BLaER1 (cell line): ENCODE measurements around the gene FN3KRP.

Experiments
- H3K27ac ChIP-seq: shearing (Covaris generic); formaldehyde crosslinking; 2 replicates; pipeline ENCODE4 v1.8.1; 2022
- H3K27me3 ChIP-seq: shearing (Covaris generic); formaldehyde crosslinking; 2 replicates; pipeline ENCODE4 v1.8.1; 2022
- H3K36me3 ChIP-seq: shearing (Covaris generic); formaldehyde crosslinking; 2 replicates; pipeline ENCODE4 v1.8.1; 2022
- H3K4me1 ChIP-seq: shearing (Covaris generic); formaldehyde crosslinking; 2 replicates; pipeline ENCODE4 v1.8.1; 2022
- H3K4me2 ChIP-seq: shearing (Covaris generic); formaldehyde crosslinking; 2 replicates; pipeline ENCODE4 v1.8.1; 2022
- H3K4me3 ChIP-seq: shearing (Covaris generic); formaldehyde crosslinking; 2 replicates; pipeline ENCODE4 v1.8.1; 2022
- H3K9ac ChIP-seq: shearing (Covaris generic); formaldehyde crosslinking; 2 replicates; pipeline ENCODE4 v1.8.1; 2022
- H3K9me3 ChIP-seq: shearing (Covaris generic); formaldehyde crosslinking; 2 replicates; pipeline ENCODE4 v1.8.1; 2022
- H4K20me1 ChIP-seq: shearing (Covaris generic); formaldehyde crosslinking; 2 replicates; pipeline ENCODE4 v1.8.1; 2022
- Cebpa-rat ChIP-seq: shearing (Covaris generic); IDR thresholded peaks from 2 replicates; pipeline ENCODE4 v1.8.1; 2022

The FN3KRP gene

DNA sequence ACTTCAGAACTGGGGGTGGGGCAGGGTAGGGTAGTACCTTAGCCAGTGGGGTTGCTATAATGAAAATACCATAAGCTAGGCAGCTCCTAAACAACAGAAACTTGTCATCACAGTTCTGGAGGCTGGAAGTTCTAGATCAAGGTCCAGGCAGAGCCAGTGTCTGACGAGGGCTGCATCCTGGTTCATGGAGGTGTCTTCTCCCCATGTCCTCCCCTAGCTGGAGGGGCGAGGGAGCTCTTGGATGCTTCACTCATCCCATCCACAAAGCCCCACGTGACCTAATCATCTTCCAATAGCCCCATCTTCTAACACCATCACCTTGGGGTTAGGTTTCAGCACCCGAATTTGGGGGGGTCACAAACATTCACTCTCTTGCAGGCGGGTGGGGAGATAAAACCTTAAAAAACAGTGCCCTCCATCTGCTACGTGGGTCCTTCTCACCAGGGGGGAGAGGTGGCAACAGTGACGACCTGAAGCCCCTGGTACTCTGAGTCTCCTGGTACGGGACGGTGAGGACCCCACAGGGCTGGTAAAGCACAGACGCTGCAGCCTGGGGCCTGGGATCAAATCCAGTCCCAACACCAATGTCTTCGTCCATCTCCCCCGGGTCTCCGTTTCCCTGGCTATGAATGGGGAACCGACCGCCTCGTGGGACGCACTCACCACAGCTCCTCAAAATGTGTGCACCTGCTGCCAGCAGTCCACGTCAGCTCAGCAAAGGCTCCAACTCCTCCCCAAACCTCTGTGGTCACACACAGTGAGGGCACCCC, 40.8 kb upstream of the FN3KRP start:
- H3K27ac ChIP-seq: no peak overlapping the region
- TF ChIP-seq Cebpa-rat: no peak

DNA sequence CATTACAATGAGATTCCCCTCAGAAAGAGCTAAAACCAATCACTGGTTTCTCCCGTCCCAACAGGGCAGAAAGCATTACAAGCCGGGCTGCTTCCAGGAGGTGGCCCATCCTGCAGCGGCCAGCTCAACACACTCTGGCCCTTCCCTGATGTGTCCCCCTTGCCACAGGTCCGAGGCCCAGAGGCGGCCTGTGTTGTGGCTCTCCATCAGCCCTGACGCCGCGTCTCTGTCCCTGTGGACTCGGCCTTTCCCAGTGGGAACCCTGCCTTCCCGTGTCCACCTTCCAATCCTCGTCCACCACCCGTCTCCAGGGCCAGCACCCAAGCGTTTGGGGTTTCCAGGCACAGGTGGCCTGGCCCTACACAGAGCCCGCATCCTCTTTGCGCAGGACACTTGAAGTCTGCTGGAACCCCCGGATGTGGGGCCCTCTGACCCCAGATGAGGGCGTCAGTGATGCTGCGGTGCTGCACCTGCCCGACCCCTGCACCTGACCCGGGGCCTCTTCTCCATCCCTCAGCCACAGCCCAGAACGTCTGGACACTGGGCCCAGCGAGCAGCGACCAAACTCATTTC, 39.1 kb upstream of the FN3KRP start:
- no peak for TF ChIP-seq Cebpa-rat
- H3K27me3 ChIP-seq: no peaks in the 10 kb centered on the region
- H4K20me1 ChIP-seq: no peaks in the 10 kb centered on the region
- H3K9ac ChIP-seq: no peak overlapping the region
- H3K9me3 ChIP-seq: peaks cover 11% of the 10 kb centered on the region
- H3K4me2 ChIP-seq: no peak overlapping the region
- peaks cover 32% of the 10 kb centered on the region for H3K4me1 ChIP-seq
- H3K36me3 ChIP-seq: 0 out of 2 replicates have a peak, but pooled peaks cover 5% of the 10 kb centered on the region
- no peak overlapping the region for H3K27ac ChIP-seq
- H3K4me3 ChIP-seq: no peak overlapping the region

More for the DNA sequence above, 40.8 kb upstream of the FN3KRP start:
- Histone ChIP-seq H3K4me1 (peaks cover 32% of the 10 kb centered on the region), H3K36me3 (no peaks in the 10 kb centered on the region), H3K9me3 (no peaks in the 10 kb centered on the region), H3K9ac (no peak overlapping the region), H3K4me2 (0 out of 2 replicates have a peak overlapping the region, but pooled peaks have one; percentile 1), H4K20me1 (no peaks in the 10 kb centered on the region), H3K4me3 (no peak overlapping the region), H3K27me3 (no peaks in the 10 kb centered on the region)

DNA sequence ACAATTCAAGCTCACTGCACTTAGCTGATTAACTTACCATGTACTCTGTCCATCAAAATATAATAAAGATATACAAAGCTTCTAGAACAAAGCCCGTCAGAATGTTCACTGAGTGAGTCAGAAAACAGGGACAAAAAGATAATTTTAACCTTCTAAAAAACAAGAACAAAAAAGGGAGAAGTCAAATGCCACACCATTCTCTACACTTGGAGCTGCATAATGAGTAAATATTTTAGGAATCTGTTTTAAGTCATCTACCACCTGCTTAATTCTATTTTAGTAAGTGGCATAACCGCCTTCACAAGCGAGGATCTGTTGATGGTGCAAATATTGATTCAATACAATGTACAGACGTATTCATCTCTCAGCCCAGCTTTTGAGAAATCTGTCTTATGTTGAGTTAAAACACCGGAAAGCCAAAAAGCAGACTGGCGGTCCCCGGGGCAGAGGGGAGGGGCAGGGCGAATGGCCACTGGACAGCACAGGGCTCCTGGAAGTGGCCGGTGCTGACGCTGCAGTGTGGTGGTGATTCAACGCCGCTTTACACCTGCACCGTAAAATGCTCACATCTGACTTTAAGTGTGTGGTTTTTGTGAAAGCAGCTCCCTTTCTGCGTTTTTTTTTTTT, 38.1 kb upstream of the FN3KRP start:
- peaks cover 32% of the 10 kb centered on the region for H3K4me1 ChIP-seq
- H3K4me3 ChIP-seq: no peak overlapping the region
- H3K4me2 ChIP-seq: peak overlapping the region; percentile 52
- no peaks in the 10 kb centered on the region for H4K20me1 ChIP-seq
- H3K36me3 ChIP-seq: 0 out of 2 replicates have a peak, but pooled peaks cover 5% of the 10 kb centered on the region
- TF ChIP-seq Cebpa-rat: no peak
- H3K9me3 ChIP-seq: peaks cover 11% of the 10 kb centered on the region
- H3K9ac ChIP-seq: no peak overlapping the region
- H3K27ac ChIP-seq: no peak overlapping the region
- no peaks in the 10 kb centered on the region for H3K27me3 ChIP-seq

DNA sequence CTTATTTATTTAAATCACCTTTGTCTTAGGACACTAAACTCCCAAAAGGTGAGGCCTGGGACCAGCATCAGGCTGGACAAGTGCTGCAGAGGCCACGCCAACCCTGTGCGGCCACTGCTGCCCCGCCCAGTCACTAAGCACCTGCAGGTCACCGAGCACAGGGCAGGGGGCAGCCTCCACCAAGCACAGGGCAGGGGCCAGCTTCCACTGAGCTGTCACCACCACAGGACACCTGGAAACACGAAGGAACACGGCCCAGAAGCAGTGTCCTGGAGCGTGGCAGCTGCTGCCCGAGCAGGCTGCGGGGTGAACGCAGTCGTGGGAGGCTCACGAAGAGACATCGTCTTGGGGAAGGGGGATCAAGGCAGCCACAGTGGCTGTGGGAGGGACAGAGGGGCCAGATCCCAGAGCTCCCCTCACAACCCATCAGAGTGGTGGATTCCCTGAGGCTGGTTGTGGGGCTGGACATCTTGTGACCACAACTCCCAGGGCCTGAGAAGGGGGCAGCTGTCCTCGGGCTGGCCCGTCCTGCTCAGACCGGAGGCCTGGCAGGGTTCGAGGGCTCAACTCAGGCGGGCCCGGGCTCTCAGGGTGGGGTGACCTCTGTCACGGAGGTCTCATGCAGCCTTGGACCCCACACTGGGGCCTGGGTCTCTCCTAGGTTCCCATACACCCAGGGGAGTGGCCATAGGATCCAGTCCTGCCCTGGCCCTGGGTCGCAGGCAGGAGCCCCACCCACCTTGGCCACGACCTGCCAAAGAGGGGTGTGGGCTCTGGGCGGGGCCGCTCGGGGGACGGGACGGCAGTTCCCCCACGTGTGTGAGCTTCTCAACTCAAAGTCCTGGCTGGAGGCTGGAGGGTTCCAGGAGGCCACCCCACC, 36.7 kb upstream of the FN3KRP start:
- H3K4me3 ChIP-seq: no peak overlapping the region
- H3K4me1 ChIP-seq: peaks cover 32% of the 10 kb centered on the region
- TF ChIP-seq Cebpa-rat: no peak
- no peak overlapping the region for H3K4me2 ChIP-seq
- no peak overlapping the region for H3K27ac ChIP-seq
- H3K36me3 ChIP-seq: peaks cover 11% of the 10 kb centered on the region; the same call in 1 of the 2 replicates
- peaks cover 11% of the 10 kb centered on the region for H3K9me3 ChIP-seq
- H3K9ac ChIP-seq: no peak overlapping the region
- H4K20me1 ChIP-seq: no peaks in the 10 kb centered on the region
- no peaks in the 10 kb centered on the region for H3K27me3 ChIP-seq

DNA sequence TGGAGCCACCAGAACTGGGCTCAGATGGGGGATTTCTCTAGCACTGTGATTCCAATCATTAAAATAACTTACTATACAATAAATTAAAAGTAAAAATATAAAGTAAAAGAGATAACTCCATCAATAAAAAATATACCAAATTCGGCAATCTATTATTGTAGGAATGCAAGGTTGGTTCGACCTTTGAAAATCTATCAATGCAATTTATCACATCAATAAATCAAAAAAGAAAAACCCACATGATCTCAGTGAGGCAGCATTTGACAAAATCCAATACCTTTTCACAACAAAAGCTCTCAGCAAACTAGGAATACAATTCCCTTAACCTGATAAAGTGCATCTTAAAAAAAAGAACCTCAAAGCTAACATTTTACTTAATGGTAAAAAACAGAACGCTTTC, 35.0 kb upstream of the FN3KRP start:
- Histone ChIP-seq H3K4me2 (no peak overlapping the region), H3K4me3 (no peak overlapping the region), H3K9ac (no peak overlapping the region), H3K4me1 (peaks cover 25% of the 10 kb centered on the region), H3K27ac (no peak overlapping the region), H3K9me3 (peaks cover 11% of the 10 kb centered on the region), H4K20me1 (no peaks in the 10 kb centered on the region), H3K27me3 (no peaks in the 10 kb centered on the region), H3K36me3 (peaks cover 11% of the 10 kb centered on the region; the same call in 1 of the 2 replicates)
- TF ChIP-seq Cebpa-rat: no peak

DNA sequence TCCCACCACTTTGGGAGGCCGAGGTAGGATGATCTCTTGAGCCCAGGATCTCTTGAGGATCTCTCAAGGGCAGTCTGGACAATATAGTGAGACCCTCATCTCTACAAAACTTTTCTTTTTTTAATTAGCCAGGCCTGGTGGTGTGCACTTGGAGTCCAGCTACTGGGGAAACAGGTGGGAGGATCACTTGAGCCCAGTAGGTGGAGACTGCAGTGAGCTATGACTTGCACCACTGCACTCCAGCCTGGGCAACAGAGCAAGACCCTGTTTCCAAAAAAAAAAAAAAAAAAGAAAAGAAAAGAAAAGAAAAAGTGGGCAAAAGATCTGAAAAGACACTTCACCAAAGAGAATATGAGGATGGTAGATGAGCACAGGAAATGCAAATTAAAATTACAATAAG, 33.0 kb upstream of the FN3KRP start:
- Histone ChIP-seq H4K20me1 (no peaks in the 10 kb centered on the region), H3K9ac (no peak overlapping the region), H3K27me3 (no peaks in the 10 kb centered on the region), H3K9me3 (peaks cover 11% of the 10 kb centered on the region), H3K4me3 (no peak overlapping the region), H3K4me2 (no peak overlapping the region), H3K27ac (no peak overlapping the region), H3K36me3 (peaks cover 11% of the 10 kb centered on the region; the same call in 1 of the 2 replicates), H3K4me1 (peaks cover 23% of the 10 kb centered on the region)
- no peak for TF ChIP-seq Cebpa-rat

DNA sequence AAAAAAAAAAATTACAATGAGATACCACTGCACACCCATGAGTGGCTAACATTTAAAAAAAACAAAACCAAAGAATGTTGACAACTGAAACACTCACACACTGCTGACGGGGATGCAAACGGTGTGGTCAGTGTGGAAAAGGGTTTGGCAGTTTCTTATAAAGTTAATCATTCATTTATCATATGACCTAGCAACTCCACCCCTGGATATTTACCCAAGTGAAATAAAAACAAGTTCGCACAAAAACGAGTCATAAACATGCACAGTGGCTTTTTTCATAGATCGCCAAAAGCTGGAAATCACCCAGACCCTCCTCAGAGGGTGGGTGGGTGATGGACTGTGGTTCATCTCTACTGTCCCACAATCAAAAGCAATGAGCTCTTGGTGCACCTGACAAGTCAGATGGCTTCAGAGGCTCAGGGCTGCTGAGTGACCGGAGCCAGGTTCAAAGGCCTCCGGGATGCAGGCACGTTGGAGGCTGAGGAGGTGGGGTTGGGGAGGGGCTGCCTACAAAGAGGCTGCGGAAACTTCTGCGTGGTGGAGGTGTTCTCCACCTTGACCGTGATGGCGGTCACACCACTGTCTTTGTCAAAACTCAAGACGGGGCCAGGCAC, 32.2 kb upstream of the FN3KRP start:
- Histone ChIP-seq H3K27me3 (no peaks in the 10 kb centered on the region), H3K27ac (no peak overlapping the region), H3K9me3 (peaks cover 11% of the 10 kb centered on the region), H3K9ac (no peak overlapping the region), H3K36me3 (peaks cover 11% of the 10 kb centered on the region; the same call in 1 of the 2 replicates), H3K4me3 (no peak overlapping the region), H3K4me2 (no peak overlapping the region), H3K4me1 (peaks cover 23% of the 10 kb centered on the region), H4K20me1 (0 out of 2 replicates have a peak, but pooled peaks cover 5% of the 10 kb centered on the region)
- no peak for TF ChIP-seq Cebpa-rat

DNA sequence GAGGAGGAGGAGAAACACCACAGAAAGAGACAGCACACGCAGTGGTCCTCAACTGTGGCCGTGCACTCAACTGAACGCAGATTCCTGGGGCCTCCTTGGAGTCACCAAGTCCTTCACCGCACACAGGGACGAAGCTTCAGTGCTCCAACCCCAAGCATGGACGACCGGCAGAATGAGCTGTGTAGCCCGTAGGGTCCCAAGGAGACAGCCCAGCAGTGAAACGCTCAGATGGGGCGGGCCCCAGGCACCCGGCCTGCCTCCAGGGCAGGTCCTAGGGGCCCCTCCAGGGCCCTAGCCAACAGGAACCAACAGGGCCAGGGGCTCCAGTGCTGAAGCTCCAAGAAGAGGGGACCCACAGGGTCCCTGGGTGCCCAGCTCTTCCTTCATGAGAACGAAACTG, 31.2 kb upstream of the FN3KRP start:
- Histone ChIP-seq H3K36me3 (peaks cover 11% of the 10 kb centered on the region; the same call in 1 of the 2 replicates), H4K20me1 (peaks cover 9% of the 10 kb centered on the region; the same call in 1 of the 2 replicates), H3K4me1 (peaks cover 23% of the 10 kb centered on the region), H3K9me3 (peaks cover 11% of the 10 kb centered on the region), H3K27ac (no peak overlapping the region), H3K27me3 (no peaks in the 10 kb centered on the region), H3K4me2 (no peak overlapping the region), H3K9ac (no peak overlapping the region), H3K4me3 (no peak overlapping the region)
- no peak for TF ChIP-seq Cebpa-rat
